GM12865 (cell line): Measurements from ENCODE around the gene HSBP1.

Source experiments
- DNase-seq: peaks from one replicate; pipeline ENCODE4 v3.0.0; 2010; ENCODE audit warnings: low read depth
- H3K4me3 ChIP-seq: 2 replicates; pipeline ENCODE4 v1.5.1; 2011; ENCODE audit warnings: mild to moderate bottlenecking, low read depth, low read length, control low read depth
- TF ChIP-seq, protein P1 (sequence below): IDR thresholded peaks from 2 replicates; pipeline ENCODE4 v1.5.1; 2011; ENCODE audit warnings: low read length, control low read depth, low read depth, inconsistent platforms; ENCODE audit not compliant: insufficient read depth; ENCODE audit errors: missing control alignments

The HSBP1 gene

DNA sequence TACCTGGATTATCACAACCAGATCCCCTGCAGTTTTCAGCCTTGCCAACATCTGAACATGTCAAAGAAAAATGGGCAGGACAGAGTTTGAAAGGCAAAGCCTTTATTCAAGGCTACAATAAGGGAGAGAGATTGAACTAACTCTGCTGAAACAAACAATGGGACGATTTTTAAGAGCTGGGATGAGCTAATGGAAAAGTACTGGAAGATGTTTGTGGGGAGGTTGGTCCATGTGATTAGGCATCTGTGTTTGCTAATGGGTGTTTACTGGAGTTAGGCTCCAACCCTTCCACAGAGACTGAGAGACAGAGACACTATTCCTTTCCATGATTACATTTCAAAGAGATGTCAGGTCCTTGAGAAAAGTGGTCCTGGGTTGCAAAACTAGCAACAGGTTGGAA, 35.0 kb upstream of the HSBP1 start:
- no peak overlapping the region for H3K4me3 ChIP-seq
- TF ChIP-seq, protein P1, sequence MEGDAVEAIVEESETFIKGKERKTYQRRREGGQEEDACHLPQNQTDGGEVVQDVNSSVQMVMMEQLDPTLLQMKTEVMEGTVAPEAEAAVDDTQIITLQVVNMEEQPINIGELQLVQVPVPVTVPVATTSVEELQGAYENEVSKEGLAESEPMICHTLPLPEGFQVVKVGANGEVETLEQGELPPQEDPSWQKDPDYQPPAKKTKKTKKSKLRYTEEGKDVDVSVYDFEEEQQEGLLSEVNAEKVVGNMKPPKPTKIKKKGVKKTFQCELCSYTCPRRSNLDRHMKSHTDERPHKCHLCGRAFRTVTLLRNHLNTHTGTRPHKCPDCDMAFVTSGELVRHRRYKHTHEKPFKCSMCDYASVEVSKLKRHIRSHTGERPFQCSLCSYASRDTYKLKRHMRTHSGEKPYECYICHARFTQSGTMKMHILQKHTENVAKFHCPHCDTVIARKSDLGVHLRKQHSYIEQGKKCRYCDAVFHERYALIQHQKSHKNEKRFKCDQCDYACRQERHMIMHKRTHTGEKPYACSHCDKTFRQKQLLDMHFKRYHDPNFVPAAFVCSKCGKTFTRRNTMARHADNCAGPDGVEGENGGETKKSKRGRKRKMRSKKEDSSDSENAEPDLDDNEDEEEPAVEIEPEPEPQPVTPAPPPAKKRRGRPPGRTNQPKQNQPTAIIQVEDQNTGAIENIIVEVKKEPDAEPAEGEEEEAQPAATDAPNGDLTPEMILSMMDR, result no peak
- no peak for DNase-seq

GRCh38 chr16:83774066-83774465, 33.7 kb upstream of the HSBP1 start:
- TF ChIP-seq, protein P1, result no peak
- DNase-seq, result no peak
- no peak overlapping the region for H3K4me3 ChIP-seq

- no peak for DNase-seq
- TF ChIP-seq, protein P1, result no peak
These were observed 30.8 kb upstream of the HSBP1 start for GRCh38 chr16:83776944-83777343.

GRCh38 chr16:83779886-83780285, 27.9 kb upstream of the HSBP1 start:
- TF ChIP-seq, protein P1, result no peak
- no peak for DNase-seq
- H3K4me3 ChIP-seq, result no peak overlapping the region

More at GRCh38 chr16:83776944-83777343, 30.8 kb upstream of the HSBP1 start:
- no peak overlapping the region for H3K4me3 ChIP-seq

DNA sequence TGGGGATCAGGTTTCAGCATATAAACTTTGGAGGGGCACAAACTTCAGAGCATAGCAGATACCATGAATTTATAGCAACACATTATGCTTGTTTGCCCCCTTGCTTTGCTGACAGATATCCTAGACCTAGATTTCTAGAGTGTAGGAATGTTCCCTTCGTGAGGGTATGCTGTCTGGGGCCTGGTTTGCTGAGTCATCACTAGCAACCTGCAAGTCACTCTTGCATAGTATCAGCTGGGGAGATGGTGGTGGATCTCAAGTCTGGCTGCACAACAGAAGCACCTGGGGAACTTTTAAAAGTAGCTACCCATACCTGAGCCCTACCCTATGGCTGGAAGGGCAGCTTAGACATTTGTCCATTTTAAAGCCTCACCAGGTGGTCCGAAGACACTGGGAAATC, 22.3 kb upstream of the HSBP1 start:
- TF ChIP-seq, protein P1, result no peak
- no peak for DNase-seq
- no peak overlapping the region for H3K4me3 ChIP-seq

DNA sequence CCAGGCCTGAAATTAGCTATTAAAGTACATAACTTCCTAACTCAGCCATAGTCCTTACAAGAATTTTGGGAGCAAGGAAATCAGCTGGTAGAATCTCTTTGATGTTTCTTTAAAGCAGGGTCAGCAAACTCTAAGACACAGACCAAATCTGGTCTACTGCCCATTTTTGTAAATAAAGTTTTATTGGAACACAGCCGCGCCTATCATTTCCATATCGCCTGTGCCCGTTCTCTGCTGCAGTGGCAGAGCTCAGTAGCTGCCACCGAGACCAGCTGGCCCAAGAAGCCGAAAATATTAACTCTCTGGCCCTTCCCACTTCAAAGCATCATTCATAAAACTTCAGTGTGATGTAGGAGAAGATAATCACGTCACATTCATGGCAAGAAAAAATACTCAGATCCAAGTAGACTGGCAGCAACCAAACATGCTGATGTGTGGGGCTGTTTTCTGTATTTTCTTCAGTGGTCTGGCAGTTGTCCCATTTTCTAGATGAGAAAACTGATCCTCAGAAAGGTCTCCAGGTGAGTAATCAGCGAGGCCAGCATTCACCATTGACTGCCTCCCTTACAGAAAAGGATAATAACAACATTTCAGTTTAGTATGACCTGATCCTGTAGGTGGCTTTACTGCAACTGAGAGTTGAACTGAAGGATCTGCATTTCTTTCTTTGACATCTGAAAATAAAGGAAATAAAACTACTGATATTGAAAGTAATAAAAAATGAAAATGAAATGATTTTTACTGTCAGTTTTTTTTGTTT, 18.0 kb upstream of the HSBP1 start:
- no peak for DNase-seq
- TF ChIP-seq, protein P1, result no peak
- H3K4me3 ChIP-seq, result no peak overlapping the region

DNA sequence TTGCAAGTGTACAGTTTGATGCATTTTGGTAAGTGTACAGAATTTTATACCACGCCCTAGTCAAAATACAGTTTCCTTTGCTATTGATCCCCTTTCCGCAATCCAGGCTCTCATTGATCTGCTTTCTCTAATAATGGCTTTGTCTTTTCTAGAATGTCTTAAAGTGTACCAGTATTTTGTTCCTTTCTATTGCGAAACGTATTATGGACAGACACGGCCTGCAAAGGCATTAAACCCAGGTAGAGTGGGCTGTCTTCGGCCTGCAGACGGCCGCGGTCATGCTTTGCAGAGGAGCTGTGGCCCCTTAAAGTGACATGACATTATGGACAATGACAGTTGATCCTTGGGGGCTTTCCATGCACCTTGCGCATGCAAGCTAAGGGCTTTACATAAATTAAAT, 15.9 kb upstream of the HSBP1 start:
- H3K4me3 ChIP-seq, result no peak overlapping the region
- DNase-seq, result no peak
- TF ChIP-seq, protein P1, result no peak
